Sigmoid colon (tissue), 7 donors: ENCODE data around the gene CCDC192. TPM values are rescaled to one million over a fixed set of nuclear protein-coding genes. Genes with fewer than 3 reads are reported as not detected.

Source experiments
- DNase-seq: peaks from one replicate; pipeline ENCODE4 v3.0.0-alpha.2; 2019
- H3K27ac ChIP-seq, 4 donors: fragments of 200-600 bp; sonication (generic); one replicate each; pipeline ENCODE4 v1.5.1; 2016 to 2019; ENCODE audit warnings: mild to moderate bottlenecking in 1 of 4
- H3K27me3 ChIP-seq, 3 donors: fragments of 200-600 bp; sonication (generic); one replicate each; pipeline ENCODE4 v1.5.1; 2019; ENCODE audit warnings: mild to moderate bottlenecking in 1 of 3
- H3K36me3 ChIP-seq, 4 donors: fragments of 200-600 bp; sonication (generic); one replicate each; pipeline ENCODE4 v1.5.1; 2016 to 2019
- H3K4me1 ChIP-seq, 4 donors: fragments of 200-600 bp; sonication (generic); one replicate each; pipeline ENCODE4 v1.5.1; 2017 to 2019
- H3K4me3 ChIP-seq, 4 donors: fragments of 200-600 bp; sonication (generic); one replicate each; pipeline ENCODE4 v1.5.1; 2017 to 2019; ENCODE audit warnings: mild to moderate bottlenecking in 2 of 4, moderate library complexity in 1 of 4
- H3K9me3 ChIP-seq, 4 donors: fragments of 200-600 bp in 3 of 4; sonication (generic) in 3 of 4; one replicate each; pipeline versions ENCODE4 v1.5.1 to v1.6.1; 2013 to 2019
- CTCF ChIP-seq, 4 experiments: fragments of 450-650 bp in 3 of 4; fragments of 200-600 bp in 1 of 4; IDR thresholded peaks; one replicate each; pipeline ENCODE4 v1.5.1; 2016 to 2019; ENCODE audit warnings: antibody characterized with exemption in 4 of 4, mild to moderate bottlenecking in 3 of 4, moderate library complexity in 2 of 4
- EP300 ChIP-seq, 4 donors: sonication (generic); formaldehyde crosslinking; IDR thresholded peaks; one replicate each; pipeline ENCODE4 v1.6.1; 2017; ENCODE audit warnings: antibody characterized with exemption in 4 of 4
- POLR2A ChIP-seq, 2 donors: fragments of 450-650 bp; IDR thresholded peaks; one replicate each; pipeline ENCODE4 v1.6.1; 2016; ENCODE audit warnings: antibody characterized with exemption in 2 of 2, mild to moderate bottlenecking in 2 of 2, moderate library complexity in 2 of 2
- POLR2AphosphoS5 ChIP-seq, 4 donors: sonication (generic); formaldehyde crosslinking; IDR thresholded peaks; one replicate each; pipeline ENCODE4 v1.6.1; 2017; ENCODE audit warnings: antibody characterized with exemption in 4 of 4
- WGBS, 2 donors: extraction: QIAGEN DNeasy Blood & Tissue Kit; methylation state at CpG; one replicate each; pipeline ENCODE4 v1.1.7; 2013; 5-methylcytosine and 5-hydroxymethylcytosine counted together
- intact Hi-C: fragments of 100-400 bp; cut with DNase I; formaldehyde crosslinking; loops from one replicate; pipeline ENCODE4 v1.15.1; 2023
- polyA plus RNA-seq, 3 donors: library from polyadenylated mRNA; stranded (reverse); fragments of 200-250 nt; gene quantifications; one replicate each; pipeline ENCODE4 v1.2.3, GENCODE V29; 2013
- total RNA-seq, 4 donors: library from RNA; depleted of rRNA; stranded (reverse); fragments of >200 nt; gene quantifications; one replicate each; pipeline ENCODE4 v1.1.0, GENCODE V29; 2016
- donor health status: healthy with polysubstance abuse.
- donor health status: Bipolar disorder and iron deficiency.
- donor health status: healthy.

Gene CCDC192
- total RNA-seq, result under 1 TPM in 1 of 4 donors, not detected in 3; 0.36 TPM
- polyA plus RNA-seq, result 1 to 10 TPM in 1 of 3 donors, not detected in 2; 2.4 TPM

- H3K9me3 ChIP-seq, result no peaks in the 10 kb centered on the region
- TF ChIP-seq POLR2AphosphoS5 (IDR thresholded peaks at IDR 0.05) (no peak), CTCF (IDR thresholded peaks at IDR 0.05) (no peak)
- 77 to 81% methylated on average over 5 of the region's 5 CpGs for WGBS, 2 donors
- no peaks in the 10 kb centered on the region for H3K27me3 ChIP-seq
- no peaks in the 10 kb centered on the region for H3K36me3 ChIP-seq
- no peak for DNase-seq
- peak within 1 kb of the TSS in 1 of 4 donors; percentile 22 for H3K27ac ChIP-seq
- peaks cover 0 to 30% (median 6%) of the 10 kb centered on the region in 4 donors for H3K4me1 ChIP-seq
- intact Hi-C loops, result no loop called here
- H3K4me3 ChIP-seq, result no peak within 1 kb of the TSS
Observed at GRCh38 chr5:127702926-127703561, at the start of gene CCDC192. TSS of gene CCDC192 (plus strand) at chr5:127703391. CDS start at chr5:127703446, 55 bp downstream.

GRCh38 chr5:127656825-127657224, 46.4 kb upstream of the CCDC192 start:
- H3K36me3 ChIP-seq, result no peaks in the 10 kb centered on the region
- WGBS, 2 donors, result 71 to 79% methylated on average over 6 of the region's 6 CpGs
- H3K27me3 ChIP-seq, result no peaks in the 10 kb centered on the region
- DNase-seq, result no peak
- H3K4me1 ChIP-seq, result peaks cover 0 to 32% (median 16%) of the 10 kb centered on the region in 4 donors
- no peak overlapping the region for H3K4me3 ChIP-seq
- intact Hi-C loops, result no loop called here
- no peaks in the 10 kb centered on the region for H3K9me3 ChIP-seq
- TF ChIP-seq EP300 (IDR thresholded peaks at IDR 0.05), result no peak
- H3K27ac ChIP-seq, result no peak overlapping the region

- Histone ChIP-seq H3K4me1 (peaks cover 0 to 26% (median 16%) of the 10 kb centered on the region in 4 donors), H3K27ac (peak overlapping the region; percentile 47 to 69 (median 56)), H3K36me3 (no peaks in the 10 kb centered on the region), H3K9me3 (no peaks in the 10 kb centered on the region), H3K27me3 (no peaks in the 10 kb centered on the region), H3K4me3 (no peak overlapping the region)
- no peak for DNase-seq
- 64 to 65% methylated on average over 3 of the region's 3 CpGs for WGBS, 2 donors
- TF ChIP-seq CTCF (IDR thresholded peaks at IDR 0.05), result no peak
- no peak for TF ChIP-seq POLR2A (IDR thresholded peaks at IDR 0.05)
- no peak for TF ChIP-seq POLR2AphosphoS5 (IDR thresholded peaks at IDR 0.05)
- no peak for TF ChIP-seq EP300 (IDR thresholded peaks at IDR 0.05)
- intact Hi-C loops, result no loop called here
Observed at GRCh38 chr5:127660047-127660733, 43.0 kb upstream of the CCDC192 start.

- H3K36me3 ChIP-seq, result no peaks in the 10 kb centered on the region
- no peak for DNase-seq
- TF ChIP-seq EP300 (IDR thresholded peaks at IDR 0.05), result no peak
- peaks cover 0 to 47% (median 38%) of the 10 kb centered on the region in 4 donors for H3K4me1 ChIP-seq
- intact Hi-C loops, result no loop called here
- no peak overlapping the region for H3K4me3 ChIP-seq
- H3K27me3 ChIP-seq, result no peaks in the 10 kb centered on the region
- H3K27ac ChIP-seq, result peak overlapping the region in 2 of 4 donors; percentile 17 to 72
- WGBS, 2 donors, result 80 to 90% methylated on average over 5 of the region's 5 CpGs
- H3K9me3 ChIP-seq, result no peaks in the 10 kb centered on the region
Observed at GRCh38 chr5:127664093-127664492, 39.1 kb upstream of the CCDC192 start.

GRCh38 chr5:127665641-127666040, 37.5 kb upstream of the CCDC192 start:
- H3K9me3 ChIP-seq, result no peaks in the 10 kb centered on the region
- no peaks in the 10 kb centered on the region for H3K27me3 ChIP-seq
- TF ChIP-seq EP300 (IDR thresholded peaks at IDR 0.05), result no peak
- H3K27ac ChIP-seq, result peak overlapping the region; percentile 45 to 72 (median 56)
- DNase-seq, result no peak
- no peak overlapping the region for H3K4me3 ChIP-seq
- H3K4me1 ChIP-seq, result peaks cover 0 to 33% (median 29%) of the 10 kb centered on the region in 4 donors
- intact Hi-C loops, result no loop called here
- no peaks in the 10 kb centered on the region for H3K36me3 ChIP-seq

GRCh38 chr5:127666043-127666716, 37.0 kb upstream of the CCDC192 start:
- Histone ChIP-seq H3K27me3 (no peaks in the 10 kb centered on the region), H3K4me1 (peaks cover 0 to 30% (median 25%) of the 10 kb centered on the region in 4 donors), H3K9me3 (no peaks in the 10 kb centered on the region), H3K4me3 (no peak overlapping the region), H3K27ac (peak overlapping the region; percentile 45 to 72 (median 56)), H3K36me3 (no peaks in the 10 kb centered on the region)
- intact Hi-C loops, result no loop called here
- no peak for TF ChIP-seq POLR2A (IDR thresholded peaks at IDR 0.05)
- TF ChIP-seq EP300 (IDR thresholded peaks at IDR 0.05), result no peak
- TF ChIP-seq CTCF (IDR thresholded peaks at IDR 0.05), result no peak
- TF ChIP-seq POLR2AphosphoS5 (IDR thresholded peaks at IDR 0.05), result no peak
- WGBS, 2 donors, result 86 to 93% methylated on average over 3 of the region's 3 CpGs
- DNase-seq, result no peak
